GM23338 (cell line): Measurements from ENCODE around the gene GRAMD1B. TPM values are rescaled to one million over a fixed set of nuclear protein-coding genes. Genes with fewer than 3 reads are reported as not detected.

ENCODE experiments used
- ATAC-seq: fragments of 200-7000 bp; cut with Tn5 transposase; 3 replicates; pipeline ENCODE4 v1.9.1; 2020
- DNase-seq: peaks from one replicate; pipeline ENCODE4 v3.0.0-alpha.2; 2015; ENCODE audit warnings: low spot score
- H2AFZ ChIP-seq: fragments of 200-600 bp; sonication (generic); 2 replicates; pipeline ENCODE4 v1.8.0; 2016; ENCODE audit warnings: antibody characterized with exemption, mild to moderate bottlenecking, moderate library complexity
- H3F3A ChIP-seq: fragments of 200-600 bp; sonication (generic); replicated peaks from 2 replicates; pipeline ENCODE4 v1.8.0; 2017; ENCODE audit warnings: antibody characterized with exemption, mixed run types, low read depth
- H3K27ac ChIP-seq: fragments of 200-600 bp; sonication (generic); 2 replicates; pipeline ENCODE4 v1.6.1; 2016; ENCODE audit warnings: low read depth
- H3K27me3 ChIP-seq: fragments of 200-600 bp; sonication (generic); 2 replicates; pipeline ENCODE4 v1.8.0; 2016; ENCODE audit warnings: mild to moderate bottlenecking, mixed run types, moderate library complexity; ENCODE audit not compliant: insufficient read depth
- H3K36me3 ChIP-seq: fragments of 200-600 bp; sonication (generic); 2 replicates; pipeline ENCODE4 v1.8.0; 2016; ENCODE audit warnings: mild to moderate bottlenecking; ENCODE audit not compliant: insufficient read depth
- H3K4me1 ChIP-seq: fragments of 200-600 bp; sonication (generic); 2 replicates; pipeline ENCODE4 v1.8.0; 2016; ENCODE audit warnings: mild to moderate bottlenecking, moderate library complexity; ENCODE audit not compliant: insufficient read depth
- H3K4me2 ChIP-seq: fragments of 200-600 bp; sonication (generic); 2 replicates; pipeline ENCODE4 v1.7.1; 2017; ENCODE audit warnings: mixed run types
- H3K4me3 ChIP-seq: fragments of 200-600 bp; sonication (generic); 2 replicates; pipeline ENCODE4 v1.6.1; 2016; ENCODE audit warnings: mixed run types
- H3K79me2 ChIP-seq: fragments of 200-600 bp; sonication (generic); replicated peaks from 2 replicates; pipeline ENCODE4 v1.8.0; 2017; ENCODE audit warnings: mild to moderate bottlenecking; ENCODE audit not compliant: insufficient read depth
- H3K9me2 ChIP-seq: fragments of 200-600 bp; sonication (generic); 2 replicates; pipeline ENCODE4 v1.8.0; 2017; ENCODE audit not compliant: insufficient read depth
- H4K20me1 ChIP-seq: fragments of 200-600 bp; sonication (generic); replicated peaks from 2 replicates; pipeline ENCODE4 v1.8.0; 2017; ENCODE audit warnings: mild to moderate bottlenecking; ENCODE audit not compliant: insufficient read depth
- H3K27ac Mint-ChIP-seq: 2 replicates; pipeline ENCODE4 v1.8.0; 2020; ENCODE audit warnings: inconsistent platforms, mild to moderate bottlenecking, moderate library complexity, mixed read lengths
- H3K27me3 Mint-ChIP-seq: 3 replicates; pipeline ENCODE4 v1.8.0; 2022; ENCODE audit warnings: low read depth, mild to moderate bottlenecking, moderate library complexity, mixed read lengths, inconsistent platforms; ENCODE audit not compliant: insufficient read depth, poor library complexity
- H3K36me3 Mint-ChIP-seq: 3 replicates; pipeline ENCODE4 v1.8.0; 2021; ENCODE audit warnings: low read depth, mild to moderate bottlenecking, inconsistent platforms, moderate library complexity, mixed read lengths
- H3K4me1 Mint-ChIP-seq: 3 replicates; pipeline ENCODE4 v1.8.0; 2020; ENCODE audit warnings: mild to moderate bottlenecking, inconsistent platforms, mixed read lengths
- H3K4me3 Mint-ChIP-seq: 3 replicates; pipeline ENCODE4 v1.8.0; 2021; ENCODE audit warnings: moderate library complexity, mild to moderate bottlenecking, inconsistent platforms, mixed read lengths
- H3K9me3 Mint-ChIP-seq: 3 replicates; pipeline ENCODE4 v1.8.0; 2020; ENCODE audit warnings: moderate library complexity, mild to moderate bottlenecking, inconsistent platforms, mixed read lengths
- CREB1 ChIP-seq: fragments of 250-450 bp; sonication (Bioruptor Pico); IDR thresholded peaks from 2 replicates; pipeline ENCODE4 v1.5.0; 2020; ENCODE audit warnings: low read depth, mild to moderate bottlenecking, moderate library complexity
- CTCF ChIP-seq, 2 experiments: fragments of 200-600 bp in 1 of 2; sonication (generic) in 1 of 2; conservative IDR thresholded peaks; 2 replicates each; pipeline versions ENCODE4 v1.5.1 to v1.6.1; 2016 to 2017; ENCODE audit warnings: antibody characterized with exemption in 2 of 2, low read depth in 2 of 2, mild to moderate bottlenecking in 2 of 2, moderate library complexity in 1 of 2
- EZH2 ChIP-seq: fragments of 200-600 bp; sonication (generic); IDR thresholded peaks from one replicate; pipeline ENCODE4 v1.8.0; 2017; ENCODE audit warnings: antibody characterized with exemption, mild to moderate bottlenecking, low read depth; ENCODE audit not compliant: unreplicated experiment
- EZH2phosphoT487 ChIP-seq: fragments of 200-600 bp; sonication (generic); IDR thresholded peaks from one replicate; pipeline ENCODE4 v1.8.1; 2018; ENCODE audit warnings: antibody characterized with exemption; ENCODE audit not compliant: unreplicated experiment
- JUNB ChIP-seq: IDR thresholded peaks from one replicate; pipeline ENCODE4 v1.6.1; 2016; ENCODE audit warnings: antibody characterized with exemption; ENCODE audit not compliant: unreplicated experiment
- NANOG ChIP-seq: IDR thresholded peaks from 2 replicates; pipeline ENCODE4 v1.6.1; 2016; ENCODE audit warnings: antibody characterized with exemption, borderline replicate concordance
- POLR2AphosphoS5 ChIP-seq: IDR thresholded peaks from 2 replicates; pipeline ENCODE4 v1.6.1; 2016; ENCODE audit warnings: antibody characterized with exemption, low read depth
- REST ChIP-seq: IDR thresholded peaks from one replicate; pipeline ENCODE4 v1.6.1; 2018; ENCODE audit warnings: antibody characterized with exemption; ENCODE audit not compliant: unreplicated experiment
- STAT1 ChIP-seq: IDR thresholded peaks from one replicate; pipeline ENCODE4 v1.6.1; 2016; ENCODE audit warnings: antibody characterized with exemption; ENCODE audit not compliant: unreplicated experiment
- ZNF114 ChIP-seq: fragments of 250-450 bp; sonication (Bioruptor Pico); IDR thresholded peaks from 2 replicates; pipeline ENCODE4 v1.5.0; 2020; ENCODE audit warnings: mild to moderate bottlenecking, moderate library complexity
- ZNF331 ChIP-seq: fragments of 250-450 bp; sonication (Bioruptor Pico); IDR thresholded peaks from 2 replicates; pipeline ENCODE4 v1.5.0; 2020; ENCODE audit warnings: low read depth, mild to moderate bottlenecking, moderate library complexity
- ZNF462 ChIP-seq: fragments of 250-450 bp; sonication (Bioruptor Pico); IDR thresholded peaks from 2 replicates; pipeline ENCODE4 v1.5.0; 2020; ENCODE audit warnings: mild to moderate bottlenecking, moderate library complexity
- polyA plus RNA-seq: library from polyadenylated mRNA; unstranded; fragments of >200 nt; fragmentation: Nextera tagmentation; extraction: Ambion mirVana; gene quantifications from 2 replicates; pipeline ENCODE4 v1.2.1, GENCODE V29; 2016
- total RNA-seq: library from RNA; depleted of rRNA; stranded (reverse); fragments of >200 nt; shearing (Covaris generic); gene quantifications from 2 replicates; pipeline ENCODE4 v1.2.3, GENCODE V29; 2014
- TF ChIP-seq, protein P1 (sequence below): IDR thresholded peaks from 2 replicates; pipeline ENCODE4 v1.6.1; 2016; ENCODE audit warnings: antibody characterized with exemption

GRAMD1B gene
- total and polyA plus RNA-seq, 2 experiments from 2014 or later: 3.7 to 24.3 TPM

GRCh38 chr11:123410218-123410549, 19.9 kb upstream of the GRAMD1B start:
- Mint-ChIP-seq H3K27ac (no peak overlapping the region), H3K4me3 (no peak overlapping the region), H3K4me1 (peaks cover 28% of the 10 kb centered on the region), H3K9me3 (no peaks in the 10 kb centered on the region), H3K36me3 (no peaks in the 10 kb centered on the region), H3K27me3 (peaks cover 11% of the 10 kb centered on the region)
- Histone ChIP-seq H3K27ac (no peak overlapping the region), H3K79me2 (no peaks in the 10 kb centered on the region), H2AFZ (no peak overlapping the region), H3F3A (no peaks in the 10 kb centered on the region), H3K27me3 (no peaks in the 10 kb centered on the region), H4K20me1 (no peaks in the 10 kb centered on the region), H3K4me3 (no peak overlapping the region), H3K4me1 (peaks cover 5% of the 10 kb centered on the region; the same call in 1 of the 2 replicates), H3K9me2 (no peaks in the 10 kb centered on the region), H3K36me3 (no peaks in the 10 kb centered on the region), H3K4me2 (no peak overlapping the region)
- no peak for DNase-seq
- ATAC-seq: no peak
- no peak for TF ChIP-seq CTCF (conservative IDR thresholded peaks at IDR 0.05; ENCODE audit: low read depth in 2 of 2)
- TF ChIP-seq EZH2phosphoT487: no peak
- no peak for TF ChIP-seq POLR2AphosphoS5
- no peak for TF ChIP-seq REST
- no peak for TF ChIP-seq NANOG
- TF ChIP-seq STAT1: no peak
- TF ChIP-seq, protein P1, sequence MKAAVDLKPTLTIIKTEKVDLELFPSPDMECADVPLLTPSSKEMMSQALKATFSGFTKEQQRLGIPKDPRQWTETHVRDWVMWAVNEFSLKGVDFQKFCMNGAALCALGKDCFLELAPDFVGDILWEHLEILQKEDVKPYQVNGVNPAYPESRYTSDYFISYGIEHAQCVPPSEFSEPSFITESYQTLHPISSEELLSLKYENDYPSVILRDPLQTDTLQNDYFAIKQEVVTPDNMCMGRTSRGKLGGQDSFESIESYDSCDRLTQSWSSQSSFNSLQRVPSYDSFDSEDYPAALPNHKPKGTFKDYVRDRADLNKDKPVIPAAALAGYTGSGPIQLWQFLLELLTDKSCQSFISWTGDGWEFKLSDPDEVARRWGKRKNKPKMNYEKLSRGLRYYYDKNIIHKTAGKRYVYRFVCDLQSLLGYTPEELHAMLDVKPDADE: no peak
- no peak for TF ChIP-seq ZNF462
- TF ChIP-seq ZNF331 (CRISPR knock-in tag): no peak
- no peak for TF ChIP-seq ZNF114 (CRISPR knock-in tag)
- TF ChIP-seq EZH2: no peak
- no peak for TF ChIP-seq CREB1
- no peak for TF ChIP-seq JUNB
